Measurements from ENCODE around the gene SPINDOC. TPM values are rescaled to one million over a fixed set of nuclear protein-coding genes. Genes with fewer than 3 reads are reported as not detected.
A peak's percentile ranks its signal among the peaks of the same experiment; 100 is the strongest.

SPINDOC gene
- total RNA-seq, 1 experiment from 2014 or later, result 94.5 TPM

GRCh38 chr11:63814383-63814736 is 1.1 kb downstream of the SPINDOC start:
- ChIA-PET CTCF (no interaction called here), POLR2A (ENCODE audit: low non-redundant PET) (no interaction called here)
- TF ChIP-seq CTCF (conservative IDR thresholded peaks at IDR 0.05; ENCODE audit: low read depth, low read length) (no peak), EZH2 (IDR thresholded peaks at IDR 0.05; ENCODE audit: borderline replicate concordance, low read depth, low read length, poor library complexity, severe bottlenecking) (no peak)
- BruUV-seq (replicated peaks), result no TSS peak
- Histone ChIP-seq H3K9me3 (ENCODE audit: low read depth, low read length, poor library complexity, severe bottlenecking) (no peaks in the 10 kb centered on the region), H3K36me3 (ENCODE audit: insufficient read depth, low read length, poor library complexity, severe bottlenecking) (peaks cover 41% of the 10 kb centered on the region), H3K4me3 (ENCODE audit: low read depth, low read length, poor library complexity, severe bottlenecking) (peak overlapping the region; percentile 96), H3K4me1 (ENCODE audit: insufficient read depth, low read length, poor library complexity, severe bottlenecking) (peaks cover 23% of the 10 kb centered on the region), H3K27ac (ENCODE audit: low read depth, low read length, poor library complexity, severe bottlenecking) (peak overlapping the region; percentile 84), H3K27me3 (replicated peaks; ENCODE audit: insufficient read depth, low read depth, low read length, poor library complexity) (no peaks in the 10 kb centered on the region)
- intact Hi-C loops (cut with micrococcal nuclease; ENCODE audit: unreplicated experiment), result no loop called here
- no peak for DNase-seq (ENCODE audit: low spot score)

- peaks cover 57% of the 10 kb centered on the region for H3K36me3 ChIP-seq (ENCODE audit: insufficient read depth, low read length, poor library complexity, severe bottlenecking)
- TF ChIP-seq CTCF (conservative IDR thresholded peaks at IDR 0.05; ENCODE audit: low read depth, low read length) (no peak), EZH2 (IDR thresholded peaks at IDR 0.05; ENCODE audit: borderline replicate concordance, low read depth, low read length, poor library complexity, severe bottlenecking) (no peak)
- ChIA-PET POLR2A (ENCODE audit: low non-redundant PET) (no interaction called here), CTCF (no interaction called here)
- DNase-seq (ENCODE audit: low spot score), result no peak
- H3K27me3 ChIP-seq (replicated peaks; ENCODE audit: insufficient read depth, low read depth, low read length, poor library complexity), result no peaks in the 10 kb centered on the region
- no TSS peak for BruUV-seq (replicated peaks)
- intact Hi-C loops (cut with micrococcal nuclease; ENCODE audit: unreplicated experiment), result no loop called here
- no peaks in the 10 kb centered on the region for H3K9me3 ChIP-seq (ENCODE audit: low read depth, low read length, poor library complexity, severe bottlenecking)
- H3K4me3 ChIP-seq (ENCODE audit: low read depth, low read length, poor library complexity, severe bottlenecking), result no peak overlapping the region
- no peak overlapping the region for H3K27ac ChIP-seq (ENCODE audit: low read depth, low read length, poor library complexity, severe bottlenecking)
- peaks cover 23% of the 10 kb centered on the region for H3K4me1 ChIP-seq (ENCODE audit: insufficient read depth, low read length, poor library complexity, severe bottlenecking)
Observed at GRCh38 chr11:63816166-63816565, 2.9 kb downstream of the SPINDOC start.

GRCh38 chr11:63816732-63817131 is 3.5 kb downstream of the SPINDOC start:
- Histone ChIP-seq H3K4me1 (ENCODE audit: insufficient read depth, low read length, poor library complexity, severe bottlenecking) (peaks cover 20% of the 10 kb centered on the region), H3K27ac (ENCODE audit: low read depth, low read length, poor library complexity, severe bottlenecking) (no peak overlapping the region), H3K9me3 (ENCODE audit: low read depth, low read length, poor library complexity, severe bottlenecking) (no peaks in the 10 kb centered on the region), H3K36me3 (ENCODE audit: insufficient read depth, low read length, poor library complexity, severe bottlenecking) (peaks cover 63% of the 10 kb centered on the region), H3K27me3 (replicated peaks; ENCODE audit: insufficient read depth, low read depth, low read length, poor library complexity) (no peaks in the 10 kb centered on the region), H3K4me3 (ENCODE audit: low read depth, low read length, poor library complexity, severe bottlenecking) (no peak overlapping the region)
- TF ChIP-seq CTCF (conservative IDR thresholded peaks at IDR 0.05; ENCODE audit: low read depth, low read length) (no peak), EZH2 (IDR thresholded peaks at IDR 0.05; ENCODE audit: borderline replicate concordance, low read depth, low read length, poor library complexity, severe bottlenecking) (no peak)
- ChIA-PET POLR2A (ENCODE audit: low non-redundant PET) (no interaction called here), CTCF (no interaction called here)
- no peak for DNase-seq (ENCODE audit: low spot score)
- BruUV-seq (replicated peaks), result no TSS peak
- intact Hi-C loops (cut with micrococcal nuclease; ENCODE audit: unreplicated experiment), result no loop called here
